OCI-LY1 (cell line): ENCODE measurements around the gene DEPP1.

Experiments used
- EZH2 ChIP-seq: fragments of 200-600 bp; sonication (generic), shearing (Covaris generic); IDR thresholded peaks from 2 replicates; pipeline ENCODE4 v1.8.0; 2017; ENCODE audit warnings: borderline replicate concordance, mixed run types, mild to moderate bottlenecking, antibody characterized with exemption, low read length, moderate library complexity, mixed read lengths
- TF ChIP-seq, protein P1 (sequence below): fragments of 200-600 bp; sonication (generic), shearing (Covaris generic); IDR thresholded peaks from 2 replicates; pipeline ENCODE4 v1.5.1; 2017; ENCODE audit warnings: mild to moderate bottlenecking, antibody characterized with exemption, low read length, moderate library complexity, mixed read lengths

DNA sequence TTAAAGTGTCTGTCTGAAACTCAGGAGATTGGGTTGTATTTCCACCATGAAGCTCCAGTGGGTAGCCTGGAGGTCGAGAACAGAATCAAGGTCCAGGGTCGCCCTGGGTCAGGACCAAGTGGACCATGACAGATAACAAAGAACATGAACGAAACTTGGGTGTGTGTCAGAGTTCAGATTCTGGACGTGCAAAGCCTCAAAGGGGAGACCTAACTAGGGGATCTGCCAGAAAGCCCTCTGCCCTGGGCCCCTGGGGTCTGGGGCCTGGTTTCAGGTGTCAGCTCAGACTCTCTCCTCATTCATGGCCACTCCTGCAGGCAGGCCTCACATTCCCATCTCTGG lies 17.4 kb downstream of the DEPP1 start:
- TF ChIP-seq, protein P1, sequence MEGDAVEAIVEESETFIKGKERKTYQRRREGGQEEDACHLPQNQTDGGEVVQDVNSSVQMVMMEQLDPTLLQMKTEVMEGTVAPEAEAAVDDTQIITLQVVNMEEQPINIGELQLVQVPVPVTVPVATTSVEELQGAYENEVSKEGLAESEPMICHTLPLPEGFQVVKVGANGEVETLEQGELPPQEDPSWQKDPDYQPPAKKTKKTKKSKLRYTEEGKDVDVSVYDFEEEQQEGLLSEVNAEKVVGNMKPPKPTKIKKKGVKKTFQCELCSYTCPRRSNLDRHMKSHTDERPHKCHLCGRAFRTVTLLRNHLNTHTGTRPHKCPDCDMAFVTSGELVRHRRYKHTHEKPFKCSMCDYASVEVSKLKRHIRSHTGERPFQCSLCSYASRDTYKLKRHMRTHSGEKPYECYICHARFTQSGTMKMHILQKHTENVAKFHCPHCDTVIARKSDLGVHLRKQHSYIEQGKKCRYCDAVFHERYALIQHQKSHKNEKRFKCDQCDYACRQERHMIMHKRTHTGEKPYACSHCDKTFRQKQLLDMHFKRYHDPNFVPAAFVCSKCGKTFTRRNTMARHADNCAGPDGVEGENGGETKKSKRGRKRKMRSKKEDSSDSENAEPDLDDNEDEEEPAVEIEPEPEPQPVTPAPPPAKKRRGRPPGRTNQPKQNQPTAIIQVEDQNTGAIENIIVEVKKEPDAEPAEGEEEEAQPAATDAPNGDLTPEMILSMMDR = no peak
- no peak for TF ChIP-seq EZH2
